Measurements from ENCODE around the gene AKR1C1.
"Not testable (repeated sequence)": the region's sequence is repeated elsewhere in the genome, so short reads cannot be mapped to it uniquely, and the experiment has no call there.

AKR1C1 gene

GRCh38 chr10:4947635-4948596 lies 15.3 kb upstream of the AKR1C1 start:
- DNase-seq, result no peak

GRCh38 chr10:4951512-4952162 lies 11.6 kb upstream of the AKR1C1 start:
- DNase-seq, result not testable (repeated sequence)

GRCh38 chr10:4953405-4953804 lies 9.8 kb upstream of the AKR1C1 start:
- no peak for DNase-seq

GRCh38 chr10:4956088-4956487 lies 7.1 kb upstream of the AKR1C1 start:
- not testable (repeated sequence) for DNase-seq

- not testable (repeated sequence) for DNase-seq
These were observed 6.1 kb upstream of the AKR1C1 start for GRCh38 chr10:4956955-4957645.

GRCh38 chr10:4961558-4961957 lies 1.7 kb upstream of the AKR1C1 start:
- DNase-seq, result not testable (repeated sequence)

- not testable (repeated sequence) for DNase-seq
These were observed 907 bp upstream of the AKR1C1 start for GRCh38 chr10:4962308-4962707.

- not testable (repeated sequence) for DNase-seq
These were observed 570 bp downstream of the AKR1C1 start for GRCh38 chr10:4963815-4964154.

- DNase-seq, result not testable (repeated sequence)
These were observed 2.5 kb downstream of the AKR1C1 start for GRCh38 chr10:4965763-4966162.

- not testable (repeated sequence) for DNase-seq
These were observed 4.0 kb downstream of the AKR1C1 start for GRCh38 chr10:4967189-4967588.

GRCh38 chr10:4969289-4969688 lies 6.1 kb downstream of the AKR1C1 start:
- DNase-seq, result not testable (repeated sequence)

- not testable (repeated sequence) for DNase-seq
These were observed 7.1 kb downstream of the AKR1C1 start for GRCh38 chr10:4970362-4970761.

- not testable (repeated sequence) for DNase-seq
These were observed 9.3 kb downstream of the AKR1C1 start for GRCh38 chr10:4972369-4973142.

GRCh38 chr10:4973294-4973693 lies 10.1 kb downstream of the AKR1C1 start:
- DNase-seq, result not testable (repeated sequence)

- not testable (repeated sequence) for DNase-seq
These were observed 11.2 kb downstream of the AKR1C1 start for GRCh38 chr10:4974400-4974799.

GRCh38 chr10:4977025-4977424 lies 13.8 kb downstream of the AKR1C1 start:
- no peak for DNase-seq

- DNase-seq, result no peak
These were observed 15.7 kb downstream of the AKR1C1 start for GRCh38 chr10:4978870-4979269.

GRCh38 chr10:4980793-4981192 lies 17.6 kb downstream of the AKR1C1 start:
- no peak for DNase-seq

GRCh38 chr10:4981722-4982471 lies 18.7 kb downstream of the AKR1C1 start:
- DNase-seq, result peak in 1 of 2 experiments; percentile 0

- no peak for DNase-seq
These were observed 19.6 kb downstream of the AKR1C1 start for GRCh38 chr10:4982764-4983226.

GRCh38 chr10:4983615-4984216 lies 20.5 kb downstream of the AKR1C1 start:
- no peak for DNase-seq

Measured in SW 1271 (cell line).